HEK293 (cell line): ENCODE measurements around the gene ACTL6B.

Experiments used
- CTCF ChIP-seq: fragments of 450-650 bp; formaldehyde crosslinking; IDR thresholded peaks from 2 replicates; pipeline ENCODE4 v1.5.1; 2016; ENCODE audit warnings: missing biosample characterization, missing genetic modification characterization
- KLF16 ChIP-seq: fragments of 450-650 bp; formaldehyde crosslinking; IDR thresholded peaks from 2 replicates; pipeline ENCODE4 v1.5.1; 2017; ENCODE audit warnings: missing biosample characterization, missing genetic modification characterization
- OSR2 ChIP-seq: fragments of 450-650 bp; formaldehyde crosslinking; IDR thresholded peaks from 2 replicates; pipeline ENCODE4 v1.5.1; 2016; ENCODE audit warnings: missing biosample characterization, missing genetic modification characterization
- PATZ1 ChIP-seq: fragments of 450-650 bp; formaldehyde crosslinking; IDR thresholded peaks from 2 replicates; pipeline ENCODE4 v1.5.1; 2016; ENCODE audit warnings: missing biosample characterization, missing genetic modification characterization
- PRDM6 ChIP-seq: fragments of 450-650 bp; formaldehyde crosslinking; IDR thresholded peaks from 2 replicates; pipeline ENCODE4 v1.5.1; 2017; ENCODE audit warnings: missing biosample characterization, missing genetic modification characterization
- ZFP3 ChIP-seq: fragments of 450-650 bp; formaldehyde crosslinking; IDR thresholded peaks from 2 replicates; pipeline ENCODE4 v1.5.1; 2016; ENCODE audit warnings: low read depth, missing biosample characterization, missing genetic modification characterization
- ZNF140 ChIP-seq: fragments of 450-650 bp; formaldehyde crosslinking; IDR thresholded peaks from 2 replicates; pipeline ENCODE4 v1.5.1; 2016; ENCODE audit warnings: missing biosample characterization, missing genetic modification characterization
- ZNF23 ChIP-seq: fragments of 450-650 bp; formaldehyde crosslinking; IDR thresholded peaks from 2 replicates; pipeline ENCODE4 v1.5.1; 2016; ENCODE audit warnings: missing biosample characterization, missing genetic modification characterization, borderline replicate concordance
- ZNF280D ChIP-seq: fragments of 450-650 bp; formaldehyde crosslinking; IDR thresholded peaks from 2 replicates; pipeline ENCODE4 v1.5.1; 2016; ENCODE audit warnings: missing biosample characterization, missing genetic modification characterization
- ZNF777 ChIP-seq: fragments of 450-650 bp; formaldehyde crosslinking; IDR thresholded peaks from 2 replicates; pipeline ENCODE4 v1.5.1; 2017; ENCODE audit warnings: missing biosample characterization, missing genetic modification characterization, borderline replicate concordance

- TF ChIP-seq CTCF (tag by site-specific recombination) (no peak), PATZ1 (tag by site-specific recombination) (no peak), OSR2 (tag by site-specific recombination) (no peak), ZNF140 (tag by site-specific recombination) (no peak), PRDM6 (no peak), ZNF23 (no peak), KLF16 (tag by site-specific recombination) (no peak), ZNF280D (tag by site-specific recombination) (no peak), ZNF777 (tag by site-specific recombination) (no peak), ZFP3 (tag by site-specific recombination) (no peak)
These were observed 6.3 kb downstream of the ACTL6B start for GRCh38 chr7:100649826-100650565.
